H9 (cell line): ENCODE data around the gene CCDC159. TPM values are rescaled to one million over a fixed set of nuclear protein-coding genes. Genes with fewer than 3 reads are reported as not detected.

Experiments used
- DNase-seq: peaks from one replicate; pipeline ENCODE4 v3.0.0-alpha.2; 2017
- H2AFZ ChIP-seq: one replicate; pipeline ENCODE4 v1.6.1; 2013; ENCODE audit warnings: mild to moderate bottlenecking, low read length, control low read depth, moderate library complexity
- H2AK5ac ChIP-seq: 2 replicates; pipeline ENCODE4 v1.6.1; 2013; ENCODE audit warnings: low read length, control low read depth, mixed read lengths; ENCODE audit not compliant: insufficient read length
- H2BK120ac ChIP-seq: one replicate; pipeline ENCODE4 v1.6.1; 2013; ENCODE audit warnings: low read depth, mild to moderate bottlenecking, low read length, control low read depth, inconsistent platforms; ENCODE audit not compliant: poor library complexity, severe bottlenecking
- H2BK12ac ChIP-seq: 2 replicates; pipeline ENCODE4 v1.6.1; 2013; ENCODE audit warnings: low read length, control low read depth, mixed read lengths, low read depth; ENCODE audit not compliant: insufficient read length
- H2BK15ac ChIP-seq: 2 replicates; pipeline ENCODE4 v1.6.1; 2013; ENCODE audit warnings: low read depth, low read length, control low read depth
- H2BK20ac ChIP-seq: one replicate; pipeline ENCODE4 v1.6.1; 2013; ENCODE audit warnings: low read depth, mild to moderate bottlenecking, low read length, control low read depth, inconsistent platforms; ENCODE audit not compliant: poor library complexity, severe bottlenecking
- H2BK5ac ChIP-seq: 2 replicates; pipeline ENCODE4 v1.6.1; 2013; ENCODE audit warnings: low read length, control low read depth, mixed read lengths; ENCODE audit not compliant: insufficient read length
- H3K14ac ChIP-seq: 2 replicates; pipeline ENCODE4 v1.6.1; 2013; ENCODE audit warnings: low read length, control low read depth; ENCODE audit not compliant: insufficient read depth
- H3K18ac ChIP-seq: 2 replicates; pipeline ENCODE4 v1.6.1; 2013; ENCODE audit warnings: low read depth, mild to moderate bottlenecking, mixed read lengths, low read length, control low read depth; ENCODE audit not compliant: insufficient read length
- H3K23ac ChIP-seq: 2 replicates; pipeline ENCODE4 v1.6.1; 2013; ENCODE audit warnings: low read length, control low read depth, mixed read lengths, low read depth; ENCODE audit not compliant: insufficient read length
- H3K23me2 ChIP-seq: 2 replicates; pipeline ENCODE4 v1.6.1; 2013; ENCODE audit warnings: low read depth, mild to moderate bottlenecking, mixed read lengths, low read length, control low read depth; ENCODE audit not compliant: insufficient read length, poor library complexity, severe bottlenecking
- H3K27ac ChIP-seq: 2 replicates; pipeline ENCODE4 v1.5.1; 2013; ENCODE audit warnings: low read length, control low read depth, mixed read lengths, low read depth; ENCODE audit not compliant: insufficient read length
- H3K27me3 ChIP-seq: 2 replicates; pipeline ENCODE4 v1.6.1; 2013; ENCODE audit warnings: low read length, control low read depth, inconsistent platforms; ENCODE audit not compliant: insufficient read depth
- H3K4ac ChIP-seq: 2 replicates; pipeline ENCODE4 v1.6.1; 2013; ENCODE audit warnings: low read depth, mild to moderate bottlenecking, control low read depth, inconsistent platforms, low read length, moderate library complexity
- H3K4me1 ChIP-seq: 2 replicates; pipeline ENCODE4 v1.6.1; 2013; ENCODE audit warnings: low read length, control low read depth, inconsistent platforms; ENCODE audit not compliant: insufficient read depth
- H3K4me2 ChIP-seq: 2 replicates; pipeline ENCODE4 v1.6.1; 2013; ENCODE audit warnings: low read length, control low read depth, mixed read lengths; ENCODE audit not compliant: insufficient read length, insufficient read depth
- H3K56ac ChIP-seq: 2 replicates; pipeline ENCODE4 v1.6.1; 2013; ENCODE audit warnings: low read depth, mild to moderate bottlenecking, mixed read lengths, low read length, control low read depth; ENCODE audit not compliant: insufficient read length
- H3K79me1 ChIP-seq: 2 replicates; pipeline ENCODE4 v1.6.1; 2013; ENCODE audit warnings: low read depth, mild to moderate bottlenecking, moderate library complexity, low read length, control low read depth, inconsistent platforms; ENCODE audit not compliant: insufficient read depth, poor library complexity, severe bottlenecking
- H3K79me2 ChIP-seq: 2 replicates; pipeline ENCODE4 v1.6.1; 2013; ENCODE audit warnings: low read length, control low read depth, inconsistent platforms; ENCODE audit not compliant: insufficient read depth
- H3K9ac ChIP-seq: 2 replicates; pipeline ENCODE4 v1.6.1; 2013; ENCODE audit warnings: low read length, control low read depth, mixed read lengths; ENCODE audit not compliant: insufficient read length; ENCODE audit errors: extremely low read depth
- H3K9me3 ChIP-seq: one replicate; pipeline ENCODE4 v1.6.1; 2013; ENCODE audit warnings: low read depth, low read length, inconsistent platforms; ENCODE audit not compliant: control insufficient read depth
- H3T11ph ChIP-seq: one replicate; pipeline ENCODE4 v1.6.1; 2013; ENCODE audit warnings: mild to moderate bottlenecking, low read length, control low read depth, inconsistent platforms
- H4K20me1 ChIP-seq: one replicate; pipeline ENCODE4 v1.6.1; 2013; ENCODE audit not compliant: control insufficient read depth, insufficient read length, insufficient read depth
- H4K5ac ChIP-seq: 2 replicates; pipeline ENCODE4 v1.6.1; 2013; ENCODE audit warnings: low read depth, mild to moderate bottlenecking, mixed read lengths, low read length, control low read depth; ENCODE audit not compliant: insufficient read length
- H4K8ac ChIP-seq: replicated peaks from 2 replicates; pipeline ENCODE4 v1.6.1; 2013; ENCODE audit warnings: low read length, control low read depth, mixed read lengths, low read depth; ENCODE audit not compliant: insufficient read length
- H4K91ac ChIP-seq: 2 replicates; pipeline ENCODE4 v1.6.1; 2013; ENCODE audit warnings: low read depth, mild to moderate bottlenecking, moderate library complexity, mixed read lengths, low read length, control low read depth; ENCODE audit not compliant: insufficient read length
- H3K27ac Mint-ChIP-seq, 3 experiments: 2 replicates in 2 of 3; 3 replicates in 1 of 3; pipeline ENCODE4 v1.8.0; 2020 to 2021; ENCODE audit warnings: mixed read lengths in 3 of 3, mild to moderate bottlenecking in 1 of 3, moderate library complexity in 1 of 3
- H3K27me3 Mint-ChIP-seq: 2 replicates; pipeline ENCODE4 v1.8.0; 2021; ENCODE audit warnings: low read depth, mild to moderate bottlenecking, moderate library complexity, mixed read lengths
- H3K36me3 Mint-ChIP-seq, 3 experiments: 2 replicates in 2 of 3; 3 replicates in 1 of 3; pipeline ENCODE4 v1.8.0; 2020 to 2021; ENCODE audit warnings: low read depth in 3 of 3, mixed read lengths in 3 of 3; ENCODE audit not compliant: insufficient read depth in 1 of 3
- H3K4me1 Mint-ChIP-seq, 2 experiments: 2 replicates each; pipeline ENCODE4 v1.8.0; 2020; ENCODE audit warnings: mixed read lengths in 2 of 2
- H3K4me3 Mint-ChIP-seq, 2 experiments: 2 replicates in 1 of 2; 3 replicates in 1 of 2; pipeline ENCODE4 v1.8.0; 2020 to 2021; ENCODE audit warnings: mild to moderate bottlenecking in 2 of 2, mixed read lengths in 2 of 2, moderate library complexity in 1 of 2
- H3K9me3 Mint-ChIP-seq, 2 experiments: 2 replicates in 1 of 2; 3 replicates in 1 of 2; pipeline ENCODE4 v1.8.0; 2020; ENCODE audit warnings: mild to moderate bottlenecking in 2 of 2, mixed read lengths in 2 of 2, moderate library complexity in 1 of 2
- WGBS: extraction: QIAGEN DNeasy Blood & Tissue Kit; methylation state at CpG from one replicate; pipeline ENCODE4 v1.1.7; 2013; ENCODE audit warnings: missing lambda C conversion rate, low lambda C conversion rate, mixed read lengths; ENCODE audit not compliant: insufficient read length; ENCODE audit errors: extremely low coverage; 5-methylcytosine and 5-hydroxymethylcytosine counted together
- long read RNA-seq: library from polyadenylated mRNA; unstranded; transcript quantifications from one replicate; pipeline ENCODE4 v2.0.0, GENCODE V29; 2020
- total RNA-seq: library from RNA; stranded (reverse); gene quantifications from 2 replicates; pipeline ENCODE4 v1.2.1, GENCODE V29; 2021
- TF ChIP-seq, protein P1 (sequence below): fragments of 200-600 bp; sonication (generic); conservative IDR thresholded peaks from 3 replicates; pipeline ENCODE4 v1.8.0; 2021; ENCODE audit warnings: antibody characterized with exemption, mild to moderate bottlenecking

Gene CCDC159, protein sequence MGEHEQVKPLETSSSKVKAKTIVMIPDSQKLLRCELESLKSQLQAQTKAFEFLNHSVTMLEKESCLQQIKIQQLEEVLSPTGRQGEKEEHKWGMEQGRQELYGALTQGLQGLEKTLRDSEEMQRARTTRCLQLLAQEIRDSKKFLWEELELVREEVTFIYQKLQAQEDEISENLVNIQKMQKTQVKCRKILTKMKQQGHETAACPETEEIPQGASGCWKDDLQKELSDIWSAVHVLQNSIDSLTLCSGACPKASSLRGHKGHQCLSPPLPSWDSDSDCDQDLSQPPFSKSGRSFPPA
- total RNA-seq, result 5.7 and 5.8 TPM in 2 replicates
- long read RNA-seq, partial matches to known transcripts, result 1 of 4 reads
- long read RNA-seq, other reads (novel, unspliced or antisense), result 2 of 4 reads

DNA sequence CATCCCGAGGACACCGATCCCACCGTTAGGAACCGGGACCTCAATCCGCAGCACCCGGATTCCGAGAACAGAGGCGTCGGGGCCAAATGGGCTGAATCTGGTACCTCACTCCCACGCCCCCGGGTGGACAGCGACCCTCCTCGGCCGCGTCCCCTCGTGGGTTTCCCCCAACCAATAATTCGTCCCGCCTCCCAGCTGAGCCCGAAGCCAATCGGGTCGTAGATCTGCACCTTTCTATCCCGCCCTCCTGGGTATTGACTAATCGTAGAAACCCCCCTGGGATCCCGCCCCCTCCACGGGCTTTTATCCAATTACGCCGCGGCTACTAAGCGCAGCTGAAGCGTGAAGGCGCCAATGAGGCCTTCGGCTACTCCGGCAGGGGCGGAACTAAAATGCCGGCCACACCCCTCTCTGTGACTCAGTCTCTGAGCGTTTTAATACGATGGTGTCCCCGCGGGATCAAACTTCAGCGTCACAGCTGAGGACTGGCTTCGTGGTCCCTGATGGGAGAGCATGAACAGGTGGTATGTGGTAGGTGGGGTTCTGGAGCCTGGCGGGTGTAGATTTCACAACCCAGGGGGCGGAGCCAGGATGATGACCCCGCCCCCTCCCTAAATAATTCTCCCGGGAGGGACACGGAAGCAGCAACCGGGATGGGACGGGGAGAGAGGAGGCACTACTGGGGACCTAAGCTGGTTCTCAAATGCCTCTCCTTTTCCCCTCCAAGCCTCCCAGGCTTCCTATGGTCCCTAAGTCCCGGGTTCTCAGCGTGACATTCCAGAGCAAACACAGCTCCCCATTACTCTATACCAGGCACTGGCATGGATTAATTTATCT lies at the start of gene CCDC159, which contains the start of gene TMEM205:
CCDC159 (plus strand) TSS at position 416 of the 837 bp plus-strand sequence; CDS start at position 504, 88 bp downstream.
TMEM205 (minus strand) TSS at position 165 of the 837 bp plus-strand sequence. CDS start 649 bp downstream, outside the sequence.
- no peaks in the 10 kb centered on the region; the same call in 1 of the 2 replicates for H3K4me1 ChIP-seq
- no peaks in the 10 kb centered on the region for H3K79me1 ChIP-seq
- Mint-ChIP-seq H3K4me3 (peak within 1 kb of the TSS; percentile 93 to 94), H3K9me3 (peaks cover 3 to 7% of the 10 kb centered on the region in 2 experiments; a peak in 3 of 5 replicates), H3K36me3 (peaks cover 0 to 14% (median 13%) of the 10 kb centered on the region in 3 experiments; a peak in 5 of 7 replicates), H3K4me1 (peaks cover 16 to 19% of the 10 kb centered on the region in 2 experiments), H3K27ac (peak within 1 kb of the TSS; percentile 89 to 97 (median 96); a peak in 6 of 7 replicates), H3K27me3 (peaks cover 9% of the 10 kb centered on the region)
- H3K23me2 ChIP-seq, result peaks cover 8% of the 10 kb centered on the region
- H3K14ac ChIP-seq, result no peak within 1 kb of the TSS
- no peak within 1 kb of the TSS for H3K27ac ChIP-seq
- H4K8ac ChIP-seq, result no peak within 1 kb of the TSS
- peak within 1 kb of the TSS; percentile 55 for H3K9ac ChIP-seq
- no CpG with 5 or more reads among the region's 50 CpGs for WGBS
- no peak within 1 kb of the TSS for H3K4ac ChIP-seq
- TF ChIP-seq, protein P1, sequence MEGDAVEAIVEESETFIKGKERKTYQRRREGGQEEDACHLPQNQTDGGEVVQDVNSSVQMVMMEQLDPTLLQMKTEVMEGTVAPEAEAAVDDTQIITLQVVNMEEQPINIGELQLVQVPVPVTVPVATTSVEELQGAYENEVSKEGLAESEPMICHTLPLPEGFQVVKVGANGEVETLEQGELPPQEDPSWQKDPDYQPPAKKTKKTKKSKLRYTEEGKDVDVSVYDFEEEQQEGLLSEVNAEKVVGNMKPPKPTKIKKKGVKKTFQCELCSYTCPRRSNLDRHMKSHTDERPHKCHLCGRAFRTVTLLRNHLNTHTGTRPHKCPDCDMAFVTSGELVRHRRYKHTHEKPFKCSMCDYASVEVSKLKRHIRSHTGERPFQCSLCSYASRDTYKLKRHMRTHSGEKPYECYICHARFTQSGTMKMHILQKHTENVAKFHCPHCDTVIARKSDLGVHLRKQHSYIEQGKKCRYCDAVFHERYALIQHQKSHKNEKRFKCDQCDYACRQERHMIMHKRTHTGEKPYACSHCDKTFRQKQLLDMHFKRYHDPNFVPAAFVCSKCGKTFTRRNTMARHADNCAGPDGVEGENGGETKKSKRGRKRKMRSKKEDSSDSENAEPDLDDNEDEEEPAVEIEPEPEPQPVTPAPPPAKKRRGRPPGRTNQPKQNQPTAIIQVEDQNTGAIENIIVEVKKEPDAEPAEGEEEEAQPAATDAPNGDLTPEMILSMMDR, result no peak
- peak within 1 kb of the TSS; percentile 94 for H3K4me2 ChIP-seq
- H3K56ac ChIP-seq, result no peak within 1 kb of the TSS
- no peak within 1 kb of the TSS for H4K5ac ChIP-seq
- no peak within 1 kb of the TSS for H2BK120ac ChIP-seq
- no peaks in the 10 kb centered on the region for H3K27me3 ChIP-seq
- no peaks in the 10 kb centered on the region for H3K79me2 ChIP-seq
- no peak within 1 kb of the TSS for H2AK5ac ChIP-seq
- H3K18ac ChIP-seq, result no peak within 1 kb of the TSS
- H2BK20ac ChIP-seq, result no peak within 1 kb of the TSS
- DNase-seq, result peak; percentile 99
- no peak within 1 kb of the TSS for H2BK12ac ChIP-seq
- H4K20me1 ChIP-seq, result no peaks in the 10 kb centered on the region
- no peak within 1 kb of the TSS for H4K91ac ChIP-seq
- no peak within 1 kb of the TSS for H3K23ac ChIP-seq
- H2BK5ac ChIP-seq, result no peak within 1 kb of the TSS
- no peak within 1 kb of the TSS for H2BK15ac ChIP-seq
- H3K9me3 ChIP-seq, result no peaks in the 10 kb centered on the region
- H2AFZ ChIP-seq, result peak within 1 kb of the TSS; percentile 24
- H3T11ph ChIP-seq, result no peak within 1 kb of the TSS
